GM23248 (cell line): Measurements from ENCODE around the gene SKI.

Experiments
- EZH2 ChIP-seq: fragments of 200-600 bp; sonication (generic); IDR thresholded peaks from 2 replicates; pipeline ENCODE4 v1.6.1; 2018; ENCODE audit warnings: antibody characterized with exemption, mild to moderate bottlenecking; ENCODE audit not compliant: insufficient read depth, poor library complexity, severe bottlenecking
- EZH2phosphoT487 ChIP-seq: fragments of 200-600 bp; sonication (generic); IDR thresholded peaks from 2 replicates; pipeline ENCODE4 v1.6.1; 2018; ENCODE audit warnings: antibody characterized with exemption, moderate library complexity, mild to moderate bottlenecking, low read depth; ENCODE audit not compliant: insufficient read depth

- TF ChIP-seq EZH2 (no peak), EZH2phosphoT487 (no peak)
These were observed 50.6 kb downstream of the SKI start for GRCh38 chr1:2278591-2279209.
